Muscle of back (tissue), 11 donors: Measurements from ENCODE around the gene UBL7. TPM values are rescaled to one million over a fixed set of nuclear protein-coding genes. Genes with fewer than 3 reads are reported as not detected.

Experiments used
- DNase-seq, 3 donors: peaks; one replicate each; pipeline versions ENCODE4 v3.0.0 to v3.0.0-alpha.2; 2013
- polyA plus RNA-seq, 10 donors: library from polyadenylated mRNA; unstranded; fragments of 120-200 nt; gene quantifications; one replicate each; pipeline ENCODE4 v1.2.1, GENCODE V29; 2013; ENCODE audit not compliant: insufficient read length in 10 of 10

UBL7 gene
- polyA plus RNA-seq, 10 donors: 27.4 to 39.4 (median 33.5) TPM

- DNase-seq: no peak
Measured at GRCh38 chr15:74410502-74410901, 50.5 kb downstream of the UBL7 start.

GRCh38 chr15:74409225-74409624 lies 51.7 kb downstream of the UBL7 start:
- no peak for DNase-seq

GRCh38 chr15:74408815-74409214 lies 52.1 kb downstream of the UBL7 start:
- DNase-seq: no peak

- no peak for DNase-seq
Measured at GRCh38 chr15:74408385-74408784, 52.6 kb downstream of the UBL7 start.

GRCh38 chr15:74406992-74407705 lies 53.8 kb downstream of the UBL7 start:
- DNase-seq: peak in 1 of 3 donors; percentile 86

GRCh38 chr15:74406517-74406916 lies 54.4 kb downstream of the UBL7 start:
- no peak for DNase-seq

GRCh38 chr15:74405823-74406222 lies 55.1 kb downstream of the UBL7 start:
- DNase-seq: no peak

GRCh38 chr15:74403991-74404563 lies 56.9 kb downstream of the UBL7 start:
- DNase-seq: peak in 1 of 3 donors; percentile 86

- DNase-seq: no peak
Measured at GRCh38 chr15:74403588-74403919, 57.4 kb downstream of the UBL7 start.

- peak in 1 of 3 donors; percentile 52 for DNase-seq
Measured at GRCh38 chr15:74402873-74403587, 57.9 kb downstream of the UBL7 start.

- DNase-seq: no peak
Measured at GRCh38 chr15:74402337-74402841, 58.6 kb downstream of the UBL7 start.

- DNase-seq: no peak
Measured at GRCh38 chr15:74400915-74401757, 59.8 kb downstream of the UBL7 start.

- no peak for DNase-seq
Measured at GRCh38 chr15:74400313-74400860, 60.6 kb downstream of the UBL7 start.

GRCh38 chr15:74399511-74400312 lies 61.2 kb downstream of the UBL7 start:
- DNase-seq: peak in 1 of 3 donors; percentile 71

- DNase-seq: no peak
Measured at GRCh38 chr15:74399100-74399499, 61.9 kb downstream of the UBL7 start.

- DNase-seq: no peak
Measured at GRCh38 chr15:74398183-74398582, 62.8 kb downstream of the UBL7 start.

- no peak for DNase-seq
Measured at GRCh38 chr15:74397239-74398068, 63.5 kb downstream of the UBL7 start.

GRCh38 chr15:74396445-74397238 lies 64.3 kb downstream of the UBL7 start:
- DNase-seq: no peak

- DNase-seq: no peak
Measured at GRCh38 chr15:74396146-74396438, 64.9 kb downstream of the UBL7 start.
